ENCODE data around the gene FGD4. TPM values are rescaled to one million over a fixed set of nuclear protein-coding genes. Genes with fewer than 3 reads are reported as not detected.

The FGD4 gene
- total and polyA plus RNA-seq, 4 donors, result 4.8 to 64.6 (median 24.2) TPM

GRCh38 chr12:32598688-32599087 is 199.3 kb downstream of the FGD4 start:
- H3K4me3 ChIP-seq, result no peak overlapping the region
- no peaks in the 10 kb centered on the region for H3K4me1 ChIP-seq (ENCODE audit: control insufficient read depth in 5 of 5, insufficient read depth in 5 of 5, low read length in 5 of 5)
- DNase-seq (no peak), ATAC-seq (ENCODE audit: insufficient read depth, low FRiP score) (no peak)
- H3K27ac ChIP-seq (ENCODE audit: low read depth in 1 of 2, low read length in 1 of 2), result no peak overlapping the region
- H3K9me3 ChIP-seq (ENCODE audit: control insufficient read depth in 4 of 4, insufficient read depth in 3 of 4, low read length in 3 of 4), result no peaks in the 10 kb centered on the region
- WGBS, 2 donors, result 90 to 97% methylated on average over 1 of the region's 1 CpG
- no peak overlapping the region for H3K9ac ChIP-seq (ENCODE audit: insufficient read depth in 1 of 2, low read length in 2 of 2)
- TF ChIP-seq CTCF (IDR thresholded peaks at IDR 0.05; ENCODE audit: control extremely low read depth, extremely low read depth), result no peak
- no peaks in the 10 kb centered on the region for H3K27me3 ChIP-seq (ENCODE audit: control insufficient read depth in 3 of 3, insufficient read depth in 3 of 3, low read length in 2 of 3)
- H3K36me3 ChIP-seq (ENCODE audit: control insufficient read depth in 4 of 4, insufficient read depth in 4 of 4, low read length in 4 of 4), result peaks cover 0 to 5% (median 3%) of the 10 kb centered on the region in 4 donors

- H3K27ac ChIP-seq (ENCODE audit: low read depth in 1 of 2, low read length in 1 of 2), result no peak overlapping the region
- H3K9ac ChIP-seq (ENCODE audit: insufficient read depth in 1 of 2, low read length in 2 of 2), result no peak overlapping the region
- no peak for TF ChIP-seq CTCF (IDR thresholded peaks at IDR 0.05; ENCODE audit: control extremely low read depth, extremely low read depth)
- no peak overlapping the region for H3K4me3 ChIP-seq
- H3K9me3 ChIP-seq (ENCODE audit: control insufficient read depth in 4 of 4, insufficient read depth in 3 of 4, low read length in 3 of 4), result no peaks in the 10 kb centered on the region
- 57 to 84% methylated on average over 2 of the region's 2 CpGs for WGBS, 2 donors
- peaks cover 0 to 7% (median 4%) of the 10 kb centered on the region in 4 donors for H3K36me3 ChIP-seq (ENCODE audit: control insufficient read depth in 4 of 4, insufficient read depth in 4 of 4, low read length in 4 of 4)
- DNase-seq, result no peak
- no peak for ATAC-seq (ENCODE audit: insufficient read depth, low FRiP score)
- peaks cover 0 to 4% (median 0%) of the 10 kb centered on the region in 5 donors for H3K4me1 ChIP-seq (ENCODE audit: control insufficient read depth in 5 of 5, insufficient read depth in 5 of 5, low read length in 5 of 5)
- H3K27me3 ChIP-seq (ENCODE audit: control insufficient read depth in 3 of 3, insufficient read depth in 3 of 3, low read length in 2 of 3), result no peaks in the 10 kb centered on the region
These were observed 201.3 kb downstream of the FGD4 start for GRCh38 chr12:32600681-32601080.

DNA sequence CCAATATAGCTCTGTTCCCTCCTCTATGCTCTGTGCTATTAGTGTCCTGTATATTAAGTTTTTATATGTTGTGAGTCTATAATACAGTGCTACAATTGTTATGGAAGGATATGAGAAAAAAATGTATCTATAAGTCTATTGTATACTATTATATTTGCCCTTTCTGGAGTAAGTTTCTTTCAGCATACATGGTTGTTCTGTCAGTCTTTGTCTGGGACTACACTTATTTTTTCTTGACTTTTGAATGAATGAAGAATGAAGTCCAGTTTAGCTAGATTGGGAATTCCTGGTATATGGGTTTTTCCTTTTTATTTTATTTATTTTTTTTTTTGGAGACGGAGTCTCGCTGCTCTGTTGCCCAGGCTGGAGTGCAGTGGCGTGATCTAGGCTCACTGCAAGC is 203.7 kb downstream of the FGD4 start:
- H3K27ac ChIP-seq (ENCODE audit: low read depth in 1 of 2, low read length in 1 of 2), result no peak overlapping the region
- no peaks in the 10 kb centered on the region for H3K27me3 ChIP-seq (ENCODE audit: control insufficient read depth in 3 of 3, insufficient read depth in 3 of 3, low read length in 2 of 3)
- 98 to 99% methylated on average over 3 of the region's 3 CpGs for whole genome bisulfite sequencing, 2 donors
- no peak overlapping the region for H3K4me3 ChIP-seq
- ATAC-seq (ENCODE audit: insufficient read depth, low FRiP score) (no peak), DNase-seq (no peak)
- peaks cover 0 to 7% (median 4%) of the 10 kb centered on the region in 4 donors for H3K36me3 ChIP-seq (ENCODE audit: control insufficient read depth in 4 of 4, insufficient read depth in 4 of 4, low read length in 4 of 4)
- no peak overlapping the region for H3K9ac ChIP-seq (ENCODE audit: insufficient read depth in 1 of 2, low read length in 2 of 2)
- H3K9me3 ChIP-seq (ENCODE audit: control insufficient read depth in 4 of 4, insufficient read depth in 3 of 4, low read length in 3 of 4), result no peaks in the 10 kb centered on the region
- TF ChIP-seq CTCF (IDR thresholded peaks at IDR 0.05; ENCODE audit: control extremely low read depth, extremely low read depth), result no peak
- peaks cover 0 to 4% (median 0%) of the 10 kb centered on the region in 5 donors for H3K4me1 ChIP-seq (ENCODE audit: control insufficient read depth in 5 of 5, insufficient read depth in 5 of 5, low read length in 5 of 5)

DNA sequence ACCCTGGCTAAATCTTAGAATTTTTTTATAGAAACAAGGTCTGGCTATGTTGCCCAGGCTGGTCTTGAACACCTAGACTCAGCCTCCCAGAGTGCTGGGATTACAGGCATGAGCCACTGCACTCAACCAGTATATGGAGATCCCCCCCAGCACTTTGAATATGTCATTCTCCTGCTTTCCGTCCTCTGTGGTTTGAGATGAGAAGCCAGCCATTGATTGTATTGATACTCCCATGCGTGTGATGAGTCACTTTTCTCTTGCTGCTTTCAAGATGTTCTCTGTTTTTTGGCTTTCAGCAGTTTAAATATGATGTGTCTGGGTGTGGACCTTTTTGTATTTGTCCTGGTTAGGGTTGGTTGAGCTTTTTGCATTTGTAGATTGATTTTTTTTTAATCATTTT is 204.5 kb downstream of the FGD4 start:
- TF ChIP-seq CTCF (IDR thresholded peaks at IDR 0.05; ENCODE audit: control extremely low read depth, extremely low read depth), result no peak
- DNase-seq (no peak), ATAC-seq (ENCODE audit: insufficient read depth, low FRiP score) (no peak)
- Histone ChIP-seq H3K27me3 (ENCODE audit: control insufficient read depth in 3 of 3, insufficient read depth in 3 of 3, low read length in 2 of 3) (no peaks in the 10 kb centered on the region), H3K36me3 (ENCODE audit: control insufficient read depth in 4 of 4, insufficient read depth in 4 of 4, low read length in 4 of 4) (peaks cover 0 to 7% (median 2%) of the 10 kb centered on the region in 4 donors), H3K9me3 (ENCODE audit: control insufficient read depth in 4 of 4, insufficient read depth in 3 of 4, low read length in 3 of 4) (no peaks in the 10 kb centered on the region), H3K4me1 (ENCODE audit: control insufficient read depth in 5 of 5, insufficient read depth in 5 of 5, low read length in 5 of 5) (peaks cover 0 to 4% (median 0%) of the 10 kb centered on the region in 5 donors), H3K4me3 (no peak overlapping the region), H3K9ac (ENCODE audit: insufficient read depth in 1 of 2, low read length in 2 of 2) (no peak overlapping the region), H3K27ac (ENCODE audit: low read depth in 1 of 2, low read length in 1 of 2) (no peak overlapping the region)
- WGBS, 2 donors, result 89 to 98% methylated on average over 2 of the region's 2 CpGs

Measured in lung (tissue), 12 donors.